ENCODE measurements around the gene TMCO2. TPM values are rescaled to one million over a fixed set of nuclear protein-coding genes. Genes with fewer than 3 reads are reported as not detected.

TMCO2 gene
- polyA plus RNA-seq, 3 donors: not detected

DNA sequence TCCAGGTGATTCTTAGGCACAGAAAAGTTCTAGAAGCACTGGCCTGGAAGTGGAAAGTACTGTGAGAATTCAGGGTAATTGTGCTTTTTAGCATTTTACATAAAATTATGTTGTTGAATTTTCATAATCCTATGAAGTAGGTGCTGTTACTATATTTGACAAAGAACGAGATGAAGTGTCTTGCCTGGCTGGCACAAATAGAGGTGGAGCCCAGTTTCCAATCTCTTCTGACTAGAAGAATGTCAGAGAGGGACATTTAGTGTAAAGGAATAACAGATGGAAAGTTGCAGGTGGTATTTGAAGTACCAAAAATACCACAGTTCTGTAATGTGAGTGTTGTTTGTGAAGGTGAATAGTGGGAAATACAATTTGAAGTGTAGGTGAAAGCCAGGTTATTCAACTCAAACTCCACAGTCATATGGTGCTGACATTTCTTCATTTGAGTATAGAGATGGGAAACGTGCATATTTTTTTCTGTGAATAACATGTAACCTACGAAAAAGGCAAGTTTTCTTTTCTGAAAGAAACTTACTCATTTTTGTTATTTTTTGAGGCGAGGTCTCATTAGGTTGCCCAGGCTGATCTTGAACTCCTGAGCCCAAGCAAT lies 3.5 kb upstream of the TMCO2 start:
- no peak overlapping the region for H2AFZ ChIP-seq (ENCODE audit: insufficient read depth, low read depth, low read length, poor library complexity, severe bottlenecking)
- no peaks in the 10 kb centered on the region for H4K20me1 ChIP-seq (ENCODE audit: insufficient read depth, low read length)
- peaks cover 21 to 32% of the 10 kb centered on the region in 2 donors for H3K4me1 ChIP-seq (ENCODE audit: control insufficient read depth in 1 of 2, insufficient read depth in 2 of 2, low read length in 2 of 2)
- TF ChIP-seq, protein P1, sequence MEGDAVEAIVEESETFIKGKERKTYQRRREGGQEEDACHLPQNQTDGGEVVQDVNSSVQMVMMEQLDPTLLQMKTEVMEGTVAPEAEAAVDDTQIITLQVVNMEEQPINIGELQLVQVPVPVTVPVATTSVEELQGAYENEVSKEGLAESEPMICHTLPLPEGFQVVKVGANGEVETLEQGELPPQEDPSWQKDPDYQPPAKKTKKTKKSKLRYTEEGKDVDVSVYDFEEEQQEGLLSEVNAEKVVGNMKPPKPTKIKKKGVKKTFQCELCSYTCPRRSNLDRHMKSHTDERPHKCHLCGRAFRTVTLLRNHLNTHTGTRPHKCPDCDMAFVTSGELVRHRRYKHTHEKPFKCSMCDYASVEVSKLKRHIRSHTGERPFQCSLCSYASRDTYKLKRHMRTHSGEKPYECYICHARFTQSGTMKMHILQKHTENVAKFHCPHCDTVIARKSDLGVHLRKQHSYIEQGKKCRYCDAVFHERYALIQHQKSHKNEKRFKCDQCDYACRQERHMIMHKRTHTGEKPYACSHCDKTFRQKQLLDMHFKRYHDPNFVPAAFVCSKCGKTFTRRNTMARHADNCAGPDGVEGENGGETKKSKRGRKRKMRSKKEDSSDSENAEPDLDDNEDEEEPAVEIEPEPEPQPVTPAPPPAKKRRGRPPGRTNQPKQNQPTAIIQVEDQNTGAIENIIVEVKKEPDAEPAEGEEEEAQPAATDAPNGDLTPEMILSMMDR (IDR thresholded peaks at IDR 0.05): no peak
- no peaks in the 10 kb centered on the region for H3K79me2 ChIP-seq (ENCODE audit: insufficient read depth, low read length)
- no peak overlapping the region for H3K27ac ChIP-seq (ENCODE audit: low read depth in 1 of 2, low read length in 2 of 2)
- Mint-ChIP-seq H3K27me3 (ENCODE audit: low read depth in 3 of 3) (peaks cover 2 to 8% (median 3%) of the 10 kb centered on the region in 3 donors), H3K27ac (no peak overlapping the region), H3K36me3 (peaks cover under 1 to 5% of the 10 kb centered on the region in 2 donors), H3K9me3 (peaks cover 0 to 4% (median 2%) of the 10 kb centered on the region in 7 donors), H3K4me3 (no peak overlapping the region), H3K4me1 (peaks cover 27% of the 10 kb centered on the region)
- WGBS (ENCODE audit: insufficient coverage): 96% methylated on average over 3 of the region's 4 CpGs
- no peak for DNase-seq
- no peak overlapping the region for H3K4me3 ChIP-seq (replicated peaks in 1 of 3; ENCODE audit: low read depth in 2 of 3, low read length in 3 of 3)
- H3K36me3 ChIP-seq (replicated peaks in 1 of 2; ENCODE audit: control insufficient read depth in 1 of 2, insufficient read depth in 2 of 2, low read length in 2 of 2): peaks cover 0 to 3% of the 10 kb centered on the region in 2 donors
- H3K27me3 ChIP-seq (ENCODE audit: control insufficient read depth in 2 of 2, insufficient read depth in 2 of 2, low read length in 2 of 2): no peaks in the 10 kb centered on the region
- intact Hi-C loops (cut with micrococcal nuclease): loop anchor here in 1 of 2 donors (5.0 kb wide), 1 partner anchor 82 kb away; the partner anchor contains the start of gene RLF
- no peaks in the 10 kb centered on the region for H3K9me3 ChIP-seq (replicated peaks in 1 of 2; ENCODE audit: control insufficient read depth in 1 of 2, insufficient read depth in 1 of 2, low read length in 2 of 2)
- H3K4me2 ChIP-seq (replicated peaks; ENCODE audit: extremely low read depth, low read length, poor library complexity, severe bottlenecking): no peak overlapping the region
- no peak overlapping the region for H3K9ac ChIP-seq (ENCODE audit: insufficient read depth, low read length, poor library complexity, severe bottlenecking)

DNA sequence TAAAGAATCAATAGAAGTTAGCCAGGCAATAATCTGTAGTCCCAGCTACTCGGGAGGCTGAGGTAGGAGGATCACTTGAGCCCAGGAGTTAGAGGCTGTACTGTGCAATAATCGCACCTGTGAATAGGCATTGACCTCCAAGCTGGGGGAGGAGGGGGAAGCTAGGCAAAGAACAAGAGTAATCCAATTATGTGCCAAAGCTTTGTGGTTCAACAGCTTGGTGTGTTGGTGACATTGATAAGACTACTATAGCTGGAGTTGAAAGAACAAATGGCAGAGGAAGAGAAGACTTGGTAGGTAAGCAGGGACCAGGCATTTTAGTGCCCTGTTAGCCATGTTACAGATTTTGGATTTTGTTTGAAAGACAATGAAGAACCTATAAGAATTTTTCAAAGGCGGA lies 2.1 kb upstream of the TMCO2 start:
- Histone ChIP-seq H3K4me2 (replicated peaks; ENCODE audit: extremely low read depth, low read length, poor library complexity, severe bottlenecking) (no peak overlapping the region), H3K27me3 (ENCODE audit: control insufficient read depth in 2 of 2, insufficient read depth in 2 of 2, low read length in 2 of 2) (no peaks in the 10 kb centered on the region), H3K79me2 (ENCODE audit: insufficient read depth, low read length) (no peaks in the 10 kb centered on the region), H3K4me3 (replicated peaks in 1 of 3; ENCODE audit: low read depth in 2 of 3, low read length in 3 of 3) (no peak overlapping the region), H3K27ac (ENCODE audit: low read depth in 1 of 2, low read length in 2 of 2) (no peak overlapping the region), H3K36me3 (replicated peaks in 1 of 2; ENCODE audit: control insufficient read depth in 1 of 2, insufficient read depth in 2 of 2, low read length in 2 of 2) (no peaks in the 10 kb centered on the region), H3K9me3 (replicated peaks in 1 of 2; ENCODE audit: control insufficient read depth in 1 of 2, insufficient read depth in 1 of 2, low read length in 2 of 2) (no peaks in the 10 kb centered on the region), H4K20me1 (ENCODE audit: insufficient read depth, low read length) (no peaks in the 10 kb centered on the region), H2AFZ (ENCODE audit: insufficient read depth, low read depth, low read length, poor library complexity, severe bottlenecking) (no peak overlapping the region), H3K9ac (ENCODE audit: insufficient read depth, low read length, poor library complexity, severe bottlenecking) (no peak overlapping the region), H3K4me1 (ENCODE audit: control insufficient read depth in 1 of 2, insufficient read depth in 2 of 2, low read length in 2 of 2) (peaks cover 21 to 32% of the 10 kb centered on the region in 2 donors)
- Mint-ChIP-seq H3K4me3 (no peak overlapping the region), H3K4me1 (peaks cover 27% of the 10 kb centered on the region), H3K27ac (peak overlapping the region in 1 of 7 donors; percentile 5), H3K36me3 (no peaks in the 10 kb centered on the region), H3K27me3 (ENCODE audit: low read depth in 3 of 3) (peaks cover 2 to 9% (median 3%) of the 10 kb centered on the region in 3 donors), H3K9me3 (peaks cover 0 to 4% (median 2%) of the 10 kb centered on the region in 7 donors)
- no peak for DNase-seq
- WGBS (ENCODE audit: insufficient coverage): 100% methylated on average over 3 of the region's 3 CpGs
- intact Hi-C loops (cut with micrococcal nuclease): no loop called here
- TF ChIP-seq, protein P1 (IDR thresholded peaks at IDR 0.05): no peak

Measured in CD14-positive monocyte (primary cell).